GM23338 (cell line): ENCODE measurements around the gene SLC10A2. TPM values are rescaled to one million over a fixed set of nuclear protein-coding genes. Genes with fewer than 3 reads are reported as not detected.
"Not testable (repeated sequence)": the region's sequence is repeated elsewhere in the genome, so short reads cannot be mapped to it uniquely, and the experiment has no call there.

Experiments used
- ATAC-seq: fragments of 200-7000 bp; cut with Tn5 transposase; 3 replicates; pipeline ENCODE4 v1.9.1; 2020
- DNase-seq: peaks from one replicate; pipeline ENCODE4 v3.0.0-alpha.2; 2015; ENCODE audit warnings: low spot score
- H2AFZ ChIP-seq: fragments of 200-600 bp; sonication (generic); 2 replicates; pipeline ENCODE4 v1.8.0; 2016; ENCODE audit warnings: antibody characterized with exemption, mild to moderate bottlenecking, moderate library complexity
- H3F3A ChIP-seq: fragments of 200-600 bp; sonication (generic); replicated peaks from 2 replicates; pipeline ENCODE4 v1.8.0; 2017; ENCODE audit warnings: antibody characterized with exemption, mixed run types, low read depth
- H3K27ac ChIP-seq: fragments of 200-600 bp; sonication (generic); 2 replicates; pipeline ENCODE4 v1.6.1; 2016; ENCODE audit warnings: low read depth
- H3K27me3 ChIP-seq: fragments of 200-600 bp; sonication (generic); 2 replicates; pipeline ENCODE4 v1.8.0; 2016; ENCODE audit warnings: mild to moderate bottlenecking, mixed run types, moderate library complexity; ENCODE audit not compliant: insufficient read depth
- H3K36me3 ChIP-seq: fragments of 200-600 bp; sonication (generic); 2 replicates; pipeline ENCODE4 v1.8.0; 2016; ENCODE audit warnings: mild to moderate bottlenecking; ENCODE audit not compliant: insufficient read depth
- H3K4me1 ChIP-seq: fragments of 200-600 bp; sonication (generic); 2 replicates; pipeline ENCODE4 v1.8.0; 2016; ENCODE audit warnings: mild to moderate bottlenecking, moderate library complexity; ENCODE audit not compliant: insufficient read depth
- H3K4me2 ChIP-seq: fragments of 200-600 bp; sonication (generic); 2 replicates; pipeline ENCODE4 v1.7.1; 2017; ENCODE audit warnings: mixed run types
- H3K4me3 ChIP-seq: fragments of 200-600 bp; sonication (generic); 2 replicates; pipeline ENCODE4 v1.6.1; 2016; ENCODE audit warnings: mixed run types
- H3K79me2 ChIP-seq: fragments of 200-600 bp; sonication (generic); replicated peaks from 2 replicates; pipeline ENCODE4 v1.8.0; 2017; ENCODE audit warnings: mild to moderate bottlenecking; ENCODE audit not compliant: insufficient read depth
- H3K9me2 ChIP-seq: fragments of 200-600 bp; sonication (generic); 2 replicates; pipeline ENCODE4 v1.8.0; 2017; ENCODE audit not compliant: insufficient read depth
- H4K20me1 ChIP-seq: fragments of 200-600 bp; sonication (generic); replicated peaks from 2 replicates; pipeline ENCODE4 v1.8.0; 2017; ENCODE audit warnings: mild to moderate bottlenecking; ENCODE audit not compliant: insufficient read depth
- H3K27ac Mint-ChIP-seq: 2 replicates; pipeline ENCODE4 v1.8.0; 2020; ENCODE audit warnings: inconsistent platforms, mild to moderate bottlenecking, moderate library complexity, mixed read lengths
- H3K27me3 Mint-ChIP-seq: 3 replicates; pipeline ENCODE4 v1.8.0; 2022; ENCODE audit warnings: low read depth, mild to moderate bottlenecking, moderate library complexity, mixed read lengths, inconsistent platforms; ENCODE audit not compliant: insufficient read depth, poor library complexity
- H3K36me3 Mint-ChIP-seq: 3 replicates; pipeline ENCODE4 v1.8.0; 2021; ENCODE audit warnings: low read depth, mild to moderate bottlenecking, inconsistent platforms, moderate library complexity, mixed read lengths
- H3K4me1 Mint-ChIP-seq: 3 replicates; pipeline ENCODE4 v1.8.0; 2020; ENCODE audit warnings: mild to moderate bottlenecking, inconsistent platforms, mixed read lengths
- H3K4me3 Mint-ChIP-seq: 3 replicates; pipeline ENCODE4 v1.8.0; 2021; ENCODE audit warnings: moderate library complexity, mild to moderate bottlenecking, inconsistent platforms, mixed read lengths
- H3K9me3 Mint-ChIP-seq: 3 replicates; pipeline ENCODE4 v1.8.0; 2020; ENCODE audit warnings: moderate library complexity, mild to moderate bottlenecking, inconsistent platforms, mixed read lengths
- EZH2 ChIP-seq: fragments of 200-600 bp; sonication (generic); IDR thresholded peaks from one replicate; pipeline ENCODE4 v1.8.0; 2017; ENCODE audit warnings: antibody characterized with exemption, mild to moderate bottlenecking, low read depth; ENCODE audit not compliant: unreplicated experiment
- JUNB ChIP-seq: IDR thresholded peaks from one replicate; pipeline ENCODE4 v1.6.1; 2016; ENCODE audit warnings: antibody characterized with exemption; ENCODE audit not compliant: unreplicated experiment
- NANOG ChIP-seq: IDR thresholded peaks from 2 replicates; pipeline ENCODE4 v1.6.1; 2016; ENCODE audit warnings: antibody characterized with exemption, borderline replicate concordance
- ZNF331 ChIP-seq: fragments of 250-450 bp; sonication (Bioruptor Pico); IDR thresholded peaks from 2 replicates; pipeline ENCODE4 v1.5.0; 2020; ENCODE audit warnings: low read depth, mild to moderate bottlenecking, moderate library complexity
- polyA plus RNA-seq: library from polyadenylated mRNA; unstranded; fragments of >200 nt; fragmentation: Nextera tagmentation; extraction: Ambion mirVana; gene quantifications from 2 replicates; pipeline ENCODE4 v1.2.1, GENCODE V29; 2016
- total RNA-seq: library from RNA; depleted of rRNA; stranded (reverse); fragments of >200 nt; shearing (Covaris generic); gene quantifications from 2 replicates; pipeline ENCODE4 v1.2.3, GENCODE V29; 2014
- TF ChIP-seq, protein P1 (sequence below): IDR thresholded peaks from one replicate; pipeline ENCODE4 v1.6.1; 2018; ENCODE audit warnings: antibody characterized with exemption; ENCODE audit not compliant: unreplicated experiment
- TF ChIP-seq, protein P2 (sequence below): fragments of 250-450 bp; sonication (Bioruptor Pico); IDR thresholded peaks from 2 replicates; pipeline ENCODE4 v1.5.0; 2020; ENCODE audit warnings: mild to moderate bottlenecking, moderate library complexity

The SLC10A2 gene
- total and polyA plus RNA-seq, 2 experiments from 2014 or later = not detected

DNA sequence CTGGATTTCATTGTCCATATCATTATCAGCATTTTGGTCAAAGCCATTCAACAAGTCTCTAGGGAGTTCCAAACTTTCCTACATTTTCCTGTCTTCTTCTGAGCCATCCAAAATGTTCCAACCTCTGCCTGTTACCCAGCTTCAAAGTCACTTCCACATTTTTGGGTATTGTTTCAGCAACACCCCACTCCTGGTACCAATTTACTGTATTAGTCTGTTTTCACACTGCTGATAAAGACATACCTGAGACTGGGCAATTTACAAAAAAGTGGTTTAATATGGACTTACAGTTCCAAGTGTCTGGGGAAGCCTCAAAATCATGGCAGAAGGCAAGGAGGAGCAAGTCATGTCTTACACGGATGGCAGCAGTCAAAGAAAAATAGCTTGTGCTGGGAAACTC lies 27.4 kb upstream of the SLC10A2 start:
- not testable (repeated sequence) for H3K27me3 ChIP-seq, H3K36me3 ChIP-seq, H3K27ac Mint-ChIP-seq, H3K27me3 Mint-ChIP-seq, H3K79me2 ChIP-seq, H2AFZ ChIP-seq, H3K4me1 Mint-ChIP-seq, H3F3A ChIP-seq, H3K27ac ChIP-seq, H3K4me2 ChIP-seq, H3K4me3 Mint-ChIP-seq, ATAC-seq, H4K20me1 ChIP-seq, H3K9me2 ChIP-seq, H3K4me3 ChIP-seq, DNase-seq, H3K4me1 ChIP-seq
- peaks cover 35% of the 10 kb centered on the region for H3K9me3 Mint-ChIP-seq
- peaks cover 26% of the 10 kb centered on the region for H3K36me3 Mint-ChIP-seq

DNA sequence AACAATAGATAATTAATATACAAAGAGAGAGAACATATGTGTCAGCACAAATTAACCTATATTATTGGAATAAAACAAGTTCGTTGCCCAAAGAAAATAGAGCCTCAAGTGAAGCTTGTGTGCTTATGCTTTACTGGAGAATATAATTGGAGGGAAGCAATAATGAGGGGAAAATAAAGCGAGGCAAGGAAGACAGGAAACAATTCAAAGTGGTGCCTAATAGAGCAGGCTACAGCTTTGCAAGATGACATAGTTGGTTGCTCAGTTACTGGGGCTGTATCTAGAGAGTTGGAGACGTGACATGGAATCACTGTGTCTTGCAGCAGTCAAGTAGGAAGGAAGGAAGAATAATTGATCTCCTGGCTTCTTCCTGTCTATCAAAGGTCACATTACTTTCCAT lies 21.1 kb upstream of the SLC10A2 start:
- peaks cover 2% of the 10 kb centered on the region for H3K27me3 Mint-ChIP-seq
- H3K79me2 ChIP-seq = no peaks in the 10 kb centered on the region
- no peak overlapping the region for H3K4me2 ChIP-seq
- peaks cover 11% of the 10 kb centered on the region for H3K9me3 Mint-ChIP-seq
- no peaks in the 10 kb centered on the region for H3K9me2 ChIP-seq
- no peak for DNase-seq
- peaks cover 5% of the 10 kb centered on the region; the same call in 2 of the 3 replicates for H3K4me1 Mint-ChIP-seq
- no peaks in the 10 kb centered on the region for H3K4me1 ChIP-seq
- no peaks in the 10 kb centered on the region for H3F3A ChIP-seq
- TF ChIP-seq EZH2 (no peak), ZNF331 (no peak), JUNB (no peak), NANOG (no peak)
- TF ChIP-seq, protein P1, sequence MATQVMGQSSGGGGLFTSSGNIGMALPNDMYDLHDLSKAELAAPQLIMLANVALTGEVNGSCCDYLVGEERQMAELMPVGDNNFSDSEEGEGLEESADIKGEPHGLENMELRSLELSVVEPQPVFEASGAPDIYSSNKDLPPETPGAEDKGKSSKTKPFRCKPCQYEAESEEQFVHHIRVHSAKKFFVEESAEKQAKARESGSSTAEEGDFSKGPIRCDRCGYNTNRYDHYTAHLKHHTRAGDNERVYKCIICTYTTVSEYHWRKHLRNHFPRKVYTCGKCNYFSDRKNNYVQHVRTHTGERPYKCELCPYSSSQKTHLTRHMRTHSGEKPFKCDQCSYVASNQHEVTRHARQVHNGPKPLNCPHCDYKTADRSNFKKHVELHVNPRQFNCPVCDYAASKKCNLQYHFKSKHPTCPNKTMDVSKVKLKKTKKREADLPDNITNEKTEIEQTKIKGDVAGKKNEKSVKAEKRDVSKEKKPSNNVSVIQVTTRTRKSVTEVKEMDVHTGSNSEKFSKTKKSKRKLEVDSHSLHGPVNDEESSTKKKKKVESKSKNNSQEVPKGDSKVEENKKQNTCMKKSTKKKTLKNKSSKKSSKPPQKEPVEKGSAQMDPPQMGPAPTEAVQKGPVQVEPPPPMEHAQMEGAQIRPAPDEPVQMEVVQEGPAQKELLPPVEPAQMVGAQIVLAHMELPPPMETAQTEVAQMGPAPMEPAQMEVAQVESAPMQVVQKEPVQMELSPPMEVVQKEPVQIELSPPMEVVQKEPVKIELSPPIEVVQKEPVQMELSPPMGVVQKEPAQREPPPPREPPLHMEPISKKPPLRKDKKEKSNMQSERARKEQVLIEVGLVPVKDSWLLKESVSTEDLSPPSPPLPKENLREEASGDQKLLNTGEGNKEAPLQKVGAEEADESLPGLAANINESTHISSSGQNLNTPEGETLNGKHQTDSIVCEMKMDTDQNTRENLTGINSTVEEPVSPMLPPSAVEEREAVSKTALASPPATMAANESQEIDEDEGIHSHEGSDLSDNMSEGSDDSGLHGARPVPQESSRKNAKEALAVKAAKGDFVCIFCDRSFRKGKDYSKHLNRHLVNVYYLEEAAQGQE = no peak
- TF ChIP-seq, protein P2, sequence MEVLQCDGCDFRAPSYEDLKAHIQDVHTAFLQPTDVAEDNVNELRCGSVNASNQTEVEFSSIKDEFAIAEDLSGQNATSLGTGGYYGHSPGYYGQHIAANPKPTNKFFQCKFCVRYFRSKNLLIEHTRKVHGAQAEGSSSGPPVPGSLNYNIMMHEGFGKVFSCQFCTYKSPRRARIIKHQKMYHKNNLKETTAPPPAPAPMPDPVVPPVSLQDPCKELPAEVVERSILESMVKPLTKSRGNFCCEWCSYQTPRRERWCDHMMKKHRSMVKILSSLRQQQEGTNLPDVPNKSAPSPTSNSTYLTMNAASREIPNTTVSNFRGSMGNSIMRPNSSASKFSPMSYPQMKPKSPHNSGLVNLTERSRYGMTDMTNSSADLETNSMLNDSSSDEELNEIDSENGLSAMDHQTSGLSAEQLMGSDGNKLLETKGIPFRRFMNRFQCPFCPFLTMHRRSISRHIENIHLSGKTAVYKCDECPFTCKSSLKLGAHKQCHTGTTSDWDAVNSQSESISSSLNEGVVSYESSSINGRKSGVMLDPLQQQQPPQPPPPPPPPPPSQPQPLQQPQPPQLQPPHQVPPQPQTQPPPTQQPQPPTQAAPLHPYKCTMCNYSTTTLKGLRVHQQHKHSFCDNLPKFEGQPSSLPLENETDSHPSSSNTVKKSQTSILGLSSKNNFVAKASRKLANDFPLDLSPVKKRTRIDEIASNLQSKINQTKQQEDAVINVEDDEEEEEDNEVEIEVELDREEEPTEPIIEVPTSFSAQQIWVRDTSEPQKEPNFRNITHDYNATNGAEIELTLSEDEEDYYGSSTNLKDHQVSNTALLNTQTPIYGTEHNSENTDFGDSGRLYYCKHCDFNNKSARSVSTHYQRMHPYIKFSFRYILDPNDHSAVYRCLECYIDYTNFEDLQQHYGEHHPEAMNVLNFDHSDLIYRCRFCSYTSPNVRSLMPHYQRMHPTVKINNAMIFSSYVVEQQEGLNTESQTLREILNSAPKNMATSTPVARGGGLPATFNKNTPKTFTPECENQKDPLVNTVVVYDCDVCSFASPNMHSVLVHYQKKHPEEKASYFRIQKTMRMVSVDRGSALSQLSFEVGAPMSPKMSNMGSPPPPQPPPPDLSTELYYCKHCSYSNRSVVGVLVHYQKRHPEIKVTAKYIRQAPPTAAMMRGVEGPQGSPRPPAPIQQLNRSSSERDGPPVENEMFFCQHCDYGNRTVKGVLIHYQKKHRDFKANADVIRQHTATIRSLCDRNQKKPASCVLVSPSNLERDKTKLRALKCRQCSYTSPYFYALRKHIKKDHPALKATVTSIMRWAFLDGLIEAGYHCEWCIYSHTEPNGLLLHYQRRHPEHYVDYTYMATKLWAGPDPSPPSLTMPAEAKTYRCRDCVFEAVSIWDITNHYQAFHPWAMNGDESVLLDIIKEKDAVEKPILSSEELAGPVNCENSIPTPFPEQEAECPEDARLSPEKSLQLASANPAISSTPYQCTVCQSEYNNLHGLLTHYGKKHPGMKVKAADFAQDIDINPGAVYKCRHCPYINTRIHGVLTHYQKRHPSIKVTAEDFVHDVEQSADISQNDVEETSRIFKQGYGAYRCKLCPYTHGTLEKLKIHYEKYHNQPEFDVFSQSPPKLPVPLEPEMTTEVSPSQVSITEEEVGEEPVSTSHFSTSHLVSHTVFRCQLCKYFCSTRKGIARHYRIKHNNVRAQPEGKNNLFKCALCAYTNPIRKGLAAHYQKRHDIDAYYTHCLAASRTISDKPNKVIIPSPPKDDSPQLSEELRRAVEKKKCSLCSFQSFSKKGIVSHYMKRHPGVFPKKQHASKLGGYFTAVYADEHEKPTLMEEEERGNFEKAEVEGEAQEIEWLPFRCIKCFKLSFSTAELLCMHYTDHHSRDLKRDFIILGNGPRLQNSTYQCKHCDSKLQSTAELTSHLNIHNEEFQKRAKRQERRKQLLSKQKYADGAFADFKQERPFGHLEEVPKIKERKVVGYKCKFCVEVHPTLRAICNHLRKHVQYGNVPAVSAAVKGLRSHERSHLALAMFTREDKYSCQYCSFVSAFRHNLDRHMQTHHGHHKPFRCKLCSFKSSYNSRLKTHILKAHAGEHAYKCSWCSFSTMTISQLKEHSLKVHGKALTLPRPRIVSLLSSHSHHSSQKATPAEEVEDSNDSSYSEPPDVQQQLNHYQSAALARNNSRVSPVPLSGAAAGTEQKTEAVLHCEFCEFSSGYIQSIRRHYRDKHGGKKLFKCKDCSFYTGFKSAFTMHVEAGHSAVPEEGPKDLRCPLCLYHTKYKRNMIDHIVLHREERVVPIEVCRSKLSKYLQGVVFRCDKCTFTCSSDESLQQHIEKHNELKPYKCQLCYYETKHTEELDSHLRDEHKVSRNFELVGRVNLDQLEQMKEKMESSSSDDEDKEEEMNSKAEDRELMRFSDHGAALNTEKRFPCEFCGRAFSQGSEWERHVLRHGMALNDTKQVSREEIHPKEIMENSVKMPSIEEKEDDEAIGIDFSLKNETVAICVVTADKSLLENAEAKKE (CRISPR knock-in tag) = no peak
- no peak overlapping the region for H3K27ac Mint-ChIP-seq
- H2AFZ ChIP-seq = no peak overlapping the region
- no peak overlapping the region for H3K4me3 Mint-ChIP-seq
- H3K36me3 ChIP-seq = no peaks in the 10 kb centered on the region
- ATAC-seq = no peak
- no peak overlapping the region for H3K27ac ChIP-seq
- no peaks in the 10 kb centered on the region for H4K20me1 ChIP-seq
- H3K4me3 ChIP-seq = no peak overlapping the region
- H3K36me3 Mint-ChIP-seq = peaks cover 8% of the 10 kb centered on the region
- no peaks in the 10 kb centered on the region for H3K27me3 ChIP-seq
